Fibroblast of the aortic adventitia (primary cell): Measurements from ENCODE around the gene NOP9. TPM values are rescaled to one million over a fixed set of nuclear protein-coding genes. Genes with fewer than 3 reads are reported as not detected.
"Not testable (repeated sequence)": the region's sequence is repeated elsewhere in the genome, so short reads cannot be mapped to it uniquely, and the experiment has no call there.

Experiments used
- DNase-seq: peaks from one replicate; pipeline ENCODE4 v3.0.0-alpha.2; 2010; ENCODE audit warnings: low read depth
- H3K4me3 ChIP-seq: 2 replicates; pipeline ENCODE4 v1.5.1; 2011; ENCODE audit warnings: low read depth, mild to moderate bottlenecking, control low read depth, low read length, moderate library complexity
- CTCF ChIP-seq: IDR thresholded peaks from 2 replicates; pipeline ENCODE4 v1.5.1; 2011; ENCODE audit warnings: mild to moderate bottlenecking, low read length, control low read depth, inconsistent platforms; ENCODE audit not compliant: insufficient read depth
- total RNA-seq: library from RNA; depleted of rRNA; stranded (reverse); fragments of >200 nt; gene quantifications from 2 replicates; pipeline ENCODE4 v1.2.3, GENCODE V29; 2012; ENCODE audit warnings: low replicate concordance

NOP9 gene
- total RNA-seq, 1 donor = 19.6 TPM

- not testable (repeated sequence) for H3K4me3 ChIP-seq
- TF ChIP-seq CTCF = peak; percentile 43
- peak; percentile 34 for DNase-seq
Observed at GRCh38 chr14:24327914-24328313, 28.3 kb downstream of the NOP9 start.

- TF ChIP-seq CTCF = no peak
- no peak overlapping the region for H3K4me3 ChIP-seq
- no peak for DNase-seq
Observed at GRCh38 chr14:24329073-24329663, 29.5 kb downstream of the NOP9 start.

GRCh38 chr14:24329736-24330135 lies 30.1 kb downstream of the NOP9 start:
- no peak overlapping the region for H3K4me3 ChIP-seq
- TF ChIP-seq CTCF = no peak

GRCh38 chr14:24330973-24331674 lies 31.5 kb downstream of the NOP9 start:
- no peak for DNase-seq
- no peak for TF ChIP-seq CTCF
- no peak overlapping the region for H3K4me3 ChIP-seq

More at GRCh38 chr14:24329736-24330135, 30.1 kb downstream of the NOP9 start:
- DNase-seq = no peak

GRCh38 chr14:24331731-24332267 lies 32.1 kb downstream of the NOP9 start:
- no peak overlapping the region for H3K4me3 ChIP-seq
- DNase-seq = no peak
- TF ChIP-seq CTCF = no peak

- DNase-seq = peak; percentile 63
- H3K4me3 ChIP-seq = peak overlapping the region; percentile 22
- TF ChIP-seq CTCF = peak; percentile 86
Observed at GRCh38 chr14:24332268-24332993, 32.8 kb downstream of the NOP9 start.
